ENCODE measurements around the gene IL4R.
A peak's percentile ranks its signal among the peaks of the same experiment; 100 is the strongest.

Gene IL4R

DNA sequence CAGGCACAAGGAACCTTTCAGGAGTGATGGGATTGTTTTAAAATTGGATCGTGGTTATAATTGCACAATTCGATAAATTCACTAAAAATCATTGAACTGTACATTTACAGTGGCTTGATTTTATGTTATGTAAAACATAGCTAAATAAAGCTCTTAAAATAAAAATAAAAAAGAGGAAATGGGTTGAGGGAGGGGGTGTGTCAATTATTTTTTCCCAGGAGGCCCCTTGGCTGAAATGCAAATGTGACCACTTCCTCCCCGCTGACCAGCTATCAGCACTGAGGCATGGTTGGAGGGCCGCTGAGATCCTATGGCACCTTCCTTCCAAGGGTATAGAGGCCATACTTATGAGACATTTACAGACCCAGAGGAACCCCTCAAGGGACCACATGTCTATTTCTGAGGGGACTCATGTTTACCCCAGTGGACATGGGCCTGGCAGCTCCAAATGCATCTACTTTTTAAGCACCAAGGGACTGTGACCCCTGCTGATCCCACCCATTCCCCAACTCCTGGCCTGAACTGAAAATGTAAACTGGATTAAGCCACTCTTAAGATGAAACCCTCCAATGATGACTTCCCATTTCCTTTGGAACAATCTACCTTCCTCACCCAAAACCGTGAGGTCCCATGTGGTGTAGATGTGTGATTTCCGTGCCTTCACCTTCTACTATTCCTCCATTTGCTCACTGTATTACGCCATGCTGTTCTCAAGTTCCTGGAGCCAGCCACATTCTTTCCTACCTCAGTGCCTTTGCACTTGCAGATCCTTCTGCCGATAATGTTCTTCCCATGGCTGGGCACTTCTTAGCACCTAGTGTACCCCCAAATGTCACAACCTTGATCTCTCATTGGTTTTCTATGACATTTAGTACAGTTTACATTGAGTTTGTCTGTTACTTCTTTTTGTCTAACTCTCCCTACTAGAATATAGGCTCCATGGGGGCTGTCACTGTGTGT, 85.4 kb downstream of the IL4R start:
- Mint-ChIP-seq H3K4me1 (ENCODE audit: low read depth) (peaks cover 32% of the 10 kb centered on the region), H3K4me3 (no peak overlapping the region), H3K36me3 (peaks cover 14% of the 10 kb centered on the region), H3K27me3 (no peaks in the 10 kb centered on the region), H3K9me3 (ENCODE audit: low read depth) (peaks cover 14% of the 10 kb centered on the region), H3K27ac (peak overlapping the region; percentile 55)

DNA sequence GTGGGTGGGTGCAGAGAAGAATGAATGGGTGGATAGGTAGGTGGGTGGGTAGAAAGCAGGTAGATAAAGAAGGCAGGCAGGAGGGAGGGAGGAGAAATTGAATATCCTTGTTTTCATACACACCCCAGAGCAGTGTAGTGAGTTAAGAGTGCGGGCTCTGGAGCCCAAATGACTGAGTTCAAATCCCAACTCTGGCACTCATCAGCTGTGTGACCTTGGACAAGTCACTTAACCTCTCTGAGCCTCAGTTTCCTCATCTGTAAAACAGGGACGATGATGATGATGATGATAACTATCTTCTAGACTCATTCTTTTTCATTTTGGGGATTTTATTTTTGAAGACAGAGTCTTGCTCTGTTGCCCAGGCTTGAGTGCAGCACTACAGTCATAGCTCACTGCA, 86.2 kb downstream of the IL4R start:
- H3K27ac Mint-ChIP-seq: no peak overlapping the region
- no peak overlapping the region for H3K4me3 Mint-ChIP-seq
- H3K4me1 Mint-ChIP-seq (ENCODE audit: low read depth): peaks cover 36% of the 10 kb centered on the region
- H3K27me3 Mint-ChIP-seq: no peaks in the 10 kb centered on the region
- peaks cover 10% of the 10 kb centered on the region for H3K36me3 Mint-ChIP-seq
- H3K9me3 Mint-ChIP-seq (ENCODE audit: low read depth): peaks cover 6% of the 10 kb centered on the region

DNA sequence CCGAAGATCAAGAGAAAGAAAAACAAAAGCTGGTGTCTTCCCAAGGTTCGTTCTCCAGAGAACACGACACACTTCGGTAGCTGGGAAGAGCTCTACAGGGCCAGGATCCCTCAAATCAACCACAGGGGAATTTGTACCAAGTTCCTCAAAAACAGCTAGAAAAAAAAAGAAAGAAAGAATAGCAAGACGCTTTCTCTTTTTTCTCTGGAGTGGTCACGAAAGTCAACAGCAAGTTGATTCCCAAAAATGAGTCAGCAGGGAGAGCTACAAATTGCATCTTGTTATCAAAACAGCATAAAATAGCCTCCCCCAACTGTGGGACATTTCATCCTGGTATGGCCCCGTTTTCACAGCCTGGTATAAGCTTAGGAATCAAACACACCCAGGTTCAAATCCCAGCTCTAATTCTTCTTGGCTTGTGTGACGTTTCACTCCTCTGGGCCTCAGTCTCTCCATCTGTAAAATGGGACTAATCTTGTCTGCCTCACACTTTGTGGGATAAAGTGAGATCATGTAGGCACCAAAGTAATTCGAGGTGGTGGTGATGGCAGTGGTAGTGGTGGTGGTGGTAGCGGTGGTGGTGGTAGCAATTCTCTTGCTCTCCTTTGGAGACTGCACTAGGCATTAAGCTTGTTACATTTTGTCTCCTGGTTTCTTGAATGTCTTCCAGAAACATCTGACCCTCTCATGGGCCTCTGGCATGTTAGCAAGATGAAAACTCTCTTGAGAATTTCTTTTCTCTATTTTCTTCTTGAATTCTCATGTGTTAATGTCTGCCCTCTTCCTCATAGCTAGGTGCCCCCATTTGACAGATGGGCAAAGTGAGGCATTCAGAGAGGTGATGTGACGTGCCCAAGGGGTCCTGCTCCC, 87.2 kb downstream of the IL4R start:
- Mint-ChIP-seq H3K9me3 (ENCODE audit: low read depth) (no peaks in the 10 kb centered on the region), H3K4me3 (peak overlapping the region; percentile 98), H3K27ac (peak overlapping the region; percentile 91), H3K4me1 (ENCODE audit: low read depth) (peaks cover 37% of the 10 kb centered on the region), H3K27me3 (no peaks in the 10 kb centered on the region), H3K36me3 (peaks cover 8% of the 10 kb centered on the region)

DNA sequence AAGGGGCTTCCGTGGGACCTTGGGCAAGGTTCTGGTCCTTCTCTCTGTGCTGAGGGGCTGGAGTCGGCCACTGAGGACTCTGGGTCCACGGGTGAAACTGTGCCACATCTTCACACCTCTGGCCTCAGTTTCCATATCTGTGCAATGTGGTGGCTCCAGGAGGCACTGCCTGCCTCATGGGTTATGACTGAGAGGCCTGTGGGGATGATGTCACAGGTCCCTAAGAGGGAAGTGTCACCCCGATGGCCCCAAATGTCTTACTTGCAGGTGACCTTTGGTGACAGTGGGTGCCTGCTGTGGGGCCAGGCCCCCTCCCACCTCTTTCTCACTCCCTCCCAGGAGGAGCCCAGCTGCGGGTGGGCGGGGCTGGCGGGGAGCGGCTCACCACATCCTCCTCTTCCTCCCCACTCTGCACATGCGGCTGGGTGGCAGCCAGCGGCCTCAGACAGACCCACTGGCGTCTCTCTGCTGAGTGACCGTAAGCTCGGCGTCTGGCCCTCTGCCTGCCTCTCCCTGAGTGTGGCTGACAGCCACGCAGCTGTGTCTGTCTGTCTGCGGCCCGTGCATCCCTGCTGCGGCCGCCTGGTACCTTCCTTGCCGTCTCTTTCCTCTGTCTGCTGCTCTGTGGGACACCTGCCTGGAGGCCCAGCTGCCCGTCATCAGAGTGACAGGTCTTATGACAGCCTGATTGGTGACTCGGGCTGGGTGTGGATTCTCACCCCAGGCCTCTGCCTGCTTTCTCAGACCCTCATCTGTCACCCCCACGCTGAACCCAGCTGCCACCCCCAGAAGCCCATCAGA, 88.2 kb downstream of the IL4R start, which contains the start of gene IL21R:
IL21R (plus strand) TSS at position 407 of the 801 bp plus-strand sequence. CDS start 27,898 bp downstream, outside the sequence.
- H3K27ac Mint-ChIP-seq: peak within 1 kb of the TSS; percentile 99
- H3K36me3 Mint-ChIP-seq: peaks cover 15% of the 10 kb centered on the region
- no peaks in the 10 kb centered on the region for H3K27me3 Mint-ChIP-seq
- H3K4me3 Mint-ChIP-seq: peak within 1 kb of the TSS; percentile 98
- peaks cover 47% of the 10 kb centered on the region for H3K4me1 Mint-ChIP-seq (ENCODE audit: low read depth)
- no peaks in the 10 kb centered on the region for H3K9me3 Mint-ChIP-seq (ENCODE audit: low read depth)

DNA sequence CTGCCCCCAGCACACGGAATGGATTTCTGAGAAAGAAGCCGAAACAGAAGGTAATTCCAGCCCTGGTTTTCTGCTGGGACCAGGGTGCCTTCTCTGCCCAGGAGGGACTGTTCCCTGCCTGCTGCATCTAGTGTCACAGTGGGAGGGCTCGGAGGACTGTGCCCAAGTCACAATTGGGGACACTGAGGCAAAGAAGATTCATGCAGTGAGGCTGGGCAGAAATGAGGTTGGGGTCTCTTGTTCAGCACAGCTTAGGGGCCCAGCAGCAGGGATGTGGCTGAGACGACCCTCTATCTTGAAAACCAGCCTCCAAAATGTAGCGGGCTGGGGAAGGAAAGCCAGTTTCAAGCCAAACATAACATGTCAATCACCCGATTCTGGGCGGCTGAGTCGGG, 88.8 kb downstream of the IL4R start:
- H3K9me3 Mint-ChIP-seq (ENCODE audit: low read depth): no peaks in the 10 kb centered on the region
- peaks cover 18% of the 10 kb centered on the region for H3K36me3 Mint-ChIP-seq
- H3K27ac Mint-ChIP-seq: peak overlapping the region; percentile 99
- H3K4me3 Mint-ChIP-seq: peak overlapping the region; percentile 98
- H3K27me3 Mint-ChIP-seq: no peaks in the 10 kb centered on the region
- H3K4me1 Mint-ChIP-seq (ENCODE audit: low read depth): peaks cover 53% of the 10 kb centered on the region

- H3K4me1 Mint-ChIP-seq (ENCODE audit: low read depth): peaks cover 58% of the 10 kb centered on the region
- no peaks in the 10 kb centered on the region for H3K9me3 Mint-ChIP-seq (ENCODE audit: low read depth)
- H3K4me3 Mint-ChIP-seq: peak overlapping the region; percentile 98
- H3K27me3 Mint-ChIP-seq: no peaks in the 10 kb centered on the region
- peaks cover 20% of the 10 kb centered on the region for H3K36me3 Mint-ChIP-seq
- peak overlapping the region; percentile 99 for H3K27ac Mint-ChIP-seq
Measured at GRCh38 chr16:27402964-27403600, 89.3 kb downstream of the IL4R start.

DNA sequence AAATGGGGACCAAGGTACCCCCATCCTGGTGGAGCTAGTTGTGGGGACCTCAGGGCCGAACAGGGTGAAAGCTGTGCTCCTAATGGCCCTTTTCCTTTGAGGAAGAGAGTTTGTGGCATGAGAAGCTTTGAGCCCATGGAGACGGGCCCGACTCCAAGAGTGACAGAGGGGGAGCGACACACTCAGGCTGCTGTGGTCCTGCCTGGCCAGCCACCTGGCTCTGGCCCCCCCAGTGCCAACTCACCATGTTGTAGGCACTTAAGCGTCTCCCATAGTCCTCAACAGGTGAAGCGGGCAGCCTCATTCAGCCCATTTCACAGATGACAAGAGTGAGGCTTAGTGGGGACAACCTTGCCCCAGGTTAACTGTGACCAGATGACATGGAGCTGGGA, 89.8 kb downstream of the IL4R start:
- Mint-ChIP-seq H3K4me3 (peak overlapping the region; percentile 98), H3K36me3 (peaks cover 22% of the 10 kb centered on the region), H3K9me3 (ENCODE audit: low read depth) (no peaks in the 10 kb centered on the region), H3K4me1 (ENCODE audit: low read depth) (peaks cover 62% of the 10 kb centered on the region), H3K27ac (peak overlapping the region; percentile 99), H3K27me3 (no peaks in the 10 kb centered on the region)

- Mint-ChIP-seq H3K36me3 (peaks cover 22% of the 10 kb centered on the region), H3K9me3 (ENCODE audit: low read depth) (no peaks in the 10 kb centered on the region), H3K27ac (peak overlapping the region; percentile 99), H3K4me3 (peak overlapping the region; percentile 98), H3K4me1 (ENCODE audit: low read depth) (peaks cover 63% of the 10 kb centered on the region), H3K27me3 (no peaks in the 10 kb centered on the region)
Measured at GRCh38 chr16:27404163-27404823, 90.5 kb downstream of the IL4R start.

DNA sequence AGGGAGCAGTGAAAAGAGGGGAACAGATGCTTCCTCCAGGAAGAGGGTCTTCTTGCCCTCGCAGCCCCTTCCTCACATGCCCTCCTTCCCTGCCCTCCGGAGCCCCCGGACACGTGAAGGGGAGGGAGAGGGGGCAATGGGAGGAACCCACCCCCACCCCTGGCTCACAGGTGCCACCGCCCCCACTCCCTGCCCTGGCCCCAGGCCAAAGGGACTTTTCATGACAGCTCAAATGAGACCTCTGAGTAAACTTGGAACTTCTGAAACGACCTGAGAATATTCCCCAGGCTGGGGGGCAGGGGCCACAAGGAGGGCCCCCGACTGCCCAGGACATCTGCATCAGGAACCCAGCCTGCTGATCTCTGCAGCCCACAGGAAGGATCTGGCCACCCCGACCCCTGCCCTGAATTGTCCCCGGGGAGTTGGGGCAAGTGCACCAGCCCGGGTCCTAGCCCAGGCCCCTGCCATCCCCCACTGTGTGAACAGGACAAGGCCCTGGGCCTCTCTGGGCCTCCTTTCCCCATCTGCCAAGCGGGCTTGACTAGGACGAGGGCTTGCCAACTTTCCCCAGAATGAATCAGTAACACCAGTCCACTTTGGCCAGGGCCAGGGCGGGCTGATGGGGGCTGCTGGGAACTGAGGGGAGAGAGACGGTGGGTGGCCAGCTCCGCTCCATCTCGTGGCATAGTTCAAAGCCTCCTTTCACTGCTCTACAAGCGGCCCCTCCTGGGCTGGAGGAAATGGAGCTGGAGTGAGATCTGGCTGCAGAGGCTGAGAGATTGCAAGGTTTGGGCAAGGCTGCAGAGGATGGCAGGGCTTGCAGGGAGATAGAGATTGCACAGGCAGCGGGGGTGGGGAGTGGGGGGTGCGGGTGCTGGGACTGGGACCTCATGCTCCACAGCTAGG, 92.0 kb downstream of the IL4R start:
- Mint-ChIP-seq H3K27me3 (no peaks in the 10 kb centered on the region), H3K36me3 (peaks cover 29% of the 10 kb centered on the region), H3K4me3 (peak overlapping the region; percentile 98), H3K9me3 (ENCODE audit: low read depth) (no peaks in the 10 kb centered on the region), H3K4me1 (ENCODE audit: low read depth) (peaks cover 62% of the 10 kb centered on the region), H3K27ac (peak overlapping the region; percentile 99)

- peaks cover 31% of the 10 kb centered on the region for H3K36me3 Mint-ChIP-seq
- H3K4me1 Mint-ChIP-seq (ENCODE audit: low read depth): peaks cover 60% of the 10 kb centered on the region
- no peaks in the 10 kb centered on the region for H3K9me3 Mint-ChIP-seq (ENCODE audit: low read depth)
- H3K4me3 Mint-ChIP-seq: peak overlapping the region; percentile 98
- H3K27me3 Mint-ChIP-seq: no peaks in the 10 kb centered on the region
- peak overlapping the region; percentile 99 for H3K27ac Mint-ChIP-seq
Measured at GRCh38 chr16:27406511-27407128, 92.8 kb downstream of the IL4R start.

GRCh38 chr16:27407133-27407532, 93.4 kb downstream of the IL4R start:
- Mint-ChIP-seq H3K36me3 (peaks cover 36% of the 10 kb centered on the region), H3K27me3 (no peaks in the 10 kb centered on the region), H3K4me3 (peak overlapping the region; percentile 98), H3K4me1 (ENCODE audit: low read depth) (peaks cover 61% of the 10 kb centered on the region), H3K9me3 (ENCODE audit: low read depth) (peaks cover 5% of the 10 kb centered on the region), H3K27ac (peak overlapping the region; percentile 99)

DNA sequence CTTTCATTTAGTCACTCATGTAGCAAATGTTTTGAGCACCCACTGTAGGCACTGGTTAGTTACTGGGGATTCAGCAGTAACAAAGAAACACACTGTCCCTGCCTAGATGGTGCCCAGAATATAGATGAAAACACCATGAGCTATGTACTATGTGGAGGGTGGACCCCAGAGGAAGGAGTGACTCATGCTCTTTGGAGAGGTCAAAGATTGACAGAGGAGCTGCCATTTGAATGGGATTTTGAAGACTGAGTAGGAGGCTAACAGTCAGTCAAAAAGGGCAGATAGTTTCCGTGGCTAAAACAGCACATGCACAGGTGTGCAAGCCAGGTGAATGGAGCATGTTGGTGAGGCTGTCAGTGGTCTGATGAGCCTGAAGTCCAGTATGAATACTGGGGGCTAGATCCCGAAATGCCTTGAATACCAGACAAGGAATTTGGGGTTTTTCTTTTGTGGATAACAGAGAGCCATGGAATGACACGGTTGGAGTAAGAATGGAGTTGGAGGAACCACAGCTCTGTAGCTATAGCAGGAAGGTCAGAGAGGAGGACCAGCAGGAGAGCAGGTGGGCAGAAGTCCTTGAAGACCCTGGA, 94.3 kb downstream of the IL4R start:
- Mint-ChIP-seq H3K9me3 (ENCODE audit: low read depth) (peaks cover 14% of the 10 kb centered on the region), H3K4me3 (peak overlapping the region; percentile 98), H3K27me3 (no peaks in the 10 kb centered on the region), H3K4me1 (ENCODE audit: low read depth) (peaks cover 68% of the 10 kb centered on the region), H3K36me3 (peaks cover 42% of the 10 kb centered on the region), H3K27ac (peak overlapping the region; percentile 99)
